ENCODE data around the gene TMEM255B. TPM values are rescaled to one million over a fixed set of nuclear protein-coding genes. Genes with fewer than 3 reads are reported as not detected.

Gene TMEM255B
- total and polyA plus RNA-seq, 5 donors from 2014 or later, result 0.02 to 1.3 (median 0.11) TPM; not detected in 1

GRCh38 chr13:113857531-113858195 is 98.6 kb downstream of the TMEM255B start:
- Histone ChIP-seq H3K4me1 (ENCODE audit: control insufficient read depth, insufficient read depth, low read length, poor library complexity, severe bottlenecking) (peaks cover 7% of the 10 kb centered on the region), H3K27ac (ENCODE audit: insufficient read depth, low read length, poor library complexity, severe bottlenecking) (no peak overlapping the region), H3K36me3 (ENCODE audit: control insufficient read depth, insufficient read depth, low read length) (no peaks in the 10 kb centered on the region), H3K4me3 (ENCODE audit: low read depth, low read length) (no peak overlapping the region), H3K9me3 (ENCODE audit: control insufficient read depth in 2 of 2, low read length in 2 of 2) (no peaks in the 10 kb centered on the region), H3K27me3 (ENCODE audit: control insufficient read depth, insufficient read depth, low read length) (peaks cover 3% of the 10 kb centered on the region)
- Mint-ChIP-seq H3K27ac (no peak overlapping the region), H3K36me3 (no peaks in the 10 kb centered on the region), H3K4me3 (no peak overlapping the region), H3K4me1 (peaks cover 0 to 19% (median 2%) of the 10 kb centered on the region in 4 donors), H3K9me3 (peaks cover 0 to 2% (median 0%) of the 10 kb centered on the region in 7 donors), H3K27me3 (peaks cover 9% of the 10 kb centered on the region)
- ATAC-seq (ENCODE audit: low read depth in 2 of 2), result no peak
- DNase-seq, result no peak

GRCh38 chr13:113859311-113860050 is 100.5 kb downstream of the TMEM255B start:
- DNase-seq (no peak), ATAC-seq (ENCODE audit: low read depth in 2 of 2) (no peak)
- Histone ChIP-seq H3K27ac (ENCODE audit: insufficient read depth, low read length, poor library complexity, severe bottlenecking) (no peak overlapping the region), H3K4me3 (ENCODE audit: low read depth, low read length) (no peak overlapping the region), H3K36me3 (ENCODE audit: control insufficient read depth, insufficient read depth, low read length) (no peaks in the 10 kb centered on the region), H3K4me1 (ENCODE audit: control insufficient read depth, insufficient read depth, low read length, poor library complexity, severe bottlenecking) (peaks cover 19% of the 10 kb centered on the region), H3K27me3 (ENCODE audit: control insufficient read depth, insufficient read depth, low read length) (peaks cover 5% of the 10 kb centered on the region), H3K9me3 (ENCODE audit: control insufficient read depth in 2 of 2, low read length in 2 of 2) (no peaks in the 10 kb centered on the region)
- peaks cover 15% of the 10 kb centered on the region for H3K27me3 Mint-ChIP-seq
- H3K9me3 Mint-ChIP-seq, result peaks cover 0 to 2% (median 0%) of the 10 kb centered on the region in 7 donors
- H3K4me1 Mint-ChIP-seq, result peaks cover 0 to 14% (median 4%) of the 10 kb centered on the region in 4 donors
- no peak overlapping the region for H3K4me3 Mint-ChIP-seq
- no peaks in the 10 kb centered on the region for H3K36me3 Mint-ChIP-seq
- peak overlapping the region in 1 of 3 donors; percentile 26 for H3K27ac Mint-ChIP-seq

- Histone ChIP-seq H3K27me3 (ENCODE audit: control insufficient read depth, insufficient read depth, low read length) (peaks cover 9% of the 10 kb centered on the region), H3K4me3 (ENCODE audit: low read depth, low read length) (no peak overlapping the region), H3K27ac (ENCODE audit: insufficient read depth, low read length, poor library complexity, severe bottlenecking) (no peak overlapping the region), H3K9me3 (ENCODE audit: control insufficient read depth in 2 of 2, low read length in 2 of 2) (no peaks in the 10 kb centered on the region), H3K4me1 (ENCODE audit: control insufficient read depth, insufficient read depth, low read length, poor library complexity, severe bottlenecking) (peaks cover 12% of the 10 kb centered on the region), H3K36me3 (ENCODE audit: control insufficient read depth, insufficient read depth, low read length) (no peaks in the 10 kb centered on the region)
- H3K9me3 Mint-ChIP-seq, result peaks cover 0 to 2% (median 0%) of the 10 kb centered on the region in 7 donors
- no peaks in the 10 kb centered on the region for H3K36me3 Mint-ChIP-seq
- H3K4me3 Mint-ChIP-seq, result no peak overlapping the region
- H3K27me3 Mint-ChIP-seq, result peaks cover 22% of the 10 kb centered on the region
- ATAC-seq (ENCODE audit: low read depth in 2 of 2) (no peak), DNase-seq (no peak)
- peaks cover 0 to 12% (median 5%) of the 10 kb centered on the region in 4 donors for H3K4me1 Mint-ChIP-seq
- no peak overlapping the region for H3K27ac Mint-ChIP-seq
These were observed 101.1 kb downstream of the TMEM255B start for GRCh38 chr13:113860051-113860664.

GRCh38 chr13:113860665-113861432 is 101.8 kb downstream of the TMEM255B start:
- peaks cover 29% of the 10 kb centered on the region for H3K27me3 Mint-ChIP-seq
- H3K36me3 Mint-ChIP-seq, result no peaks in the 10 kb centered on the region
- peaks cover 15% of the 10 kb centered on the region for H3K27me3 ChIP-seq (ENCODE audit: control insufficient read depth, insufficient read depth, low read length)
- H3K27ac Mint-ChIP-seq, result no peak overlapping the region
- peaks cover 0 to 18% (median 7%) of the 10 kb centered on the region in 4 donors for H3K4me1 Mint-ChIP-seq
- no peaks in the 10 kb centered on the region for H3K36me3 ChIP-seq (ENCODE audit: control insufficient read depth, insufficient read depth, low read length)
- DNase-seq (no peak), ATAC-seq (ENCODE audit: low read depth in 2 of 2) (no peak)
- no peak overlapping the region for H3K27ac ChIP-seq (ENCODE audit: insufficient read depth, low read length, poor library complexity, severe bottlenecking)
- no peaks in the 10 kb centered on the region for H3K9me3 ChIP-seq (ENCODE audit: control insufficient read depth in 2 of 2, low read length in 2 of 2)
- peaks cover 0 to 2% (median 0%) of the 10 kb centered on the region in 7 donors for H3K9me3 Mint-ChIP-seq
- peak overlapping the region in 2 of 4 donors; percentile 15 to 31 for H3K4me3 Mint-ChIP-seq
- no peak overlapping the region for H3K4me3 ChIP-seq (ENCODE audit: low read depth, low read length)
- peaks cover 12% of the 10 kb centered on the region for H3K4me1 ChIP-seq (ENCODE audit: control insufficient read depth, insufficient read depth, low read length, poor library complexity, severe bottlenecking)

GRCh38 chr13:113861433-113862030 is 102.5 kb downstream of the TMEM255B start:
- no peak for ATAC-seq (ENCODE audit: low read depth in 2 of 2)
- Histone ChIP-seq H3K27ac (ENCODE audit: insufficient read depth, low read length, poor library complexity, severe bottlenecking) (no peak overlapping the region), H3K9me3 (ENCODE audit: control insufficient read depth in 2 of 2, low read length in 2 of 2) (peaks cover 0 to 2% of the 10 kb centered on the region in 2 experiments), H3K36me3 (ENCODE audit: control insufficient read depth, insufficient read depth, low read length) (no peaks in the 10 kb centered on the region), H3K4me1 (ENCODE audit: control insufficient read depth, insufficient read depth, low read length, poor library complexity, severe bottlenecking) (peaks cover 12% of the 10 kb centered on the region), H3K27me3 (ENCODE audit: control insufficient read depth, insufficient read depth, low read length) (peaks cover 22% of the 10 kb centered on the region), H3K4me3 (ENCODE audit: low read depth, low read length) (no peak overlapping the region)
- Mint-ChIP-seq H3K9me3 (peaks cover 0 to 2% (median 0%) of the 10 kb centered on the region in 7 donors), H3K27ac (no peak overlapping the region), H3K36me3 (no peaks in the 10 kb centered on the region), H3K27me3 (peaks cover 36% of the 10 kb centered on the region), H3K4me1 (peaks cover 0 to 20% (median 7%) of the 10 kb centered on the region in 4 donors), H3K4me3 (peak overlapping the region in 1 of 4 donors; percentile 31)
- no peak for DNase-seq

- peak overlapping the region in 3 of 4 donors; percentile 31 to 74 (median 69) for H3K4me3 Mint-ChIP-seq
- ATAC-seq (ENCODE audit: low read depth in 2 of 2), result no peak
- H3K27me3 Mint-ChIP-seq, result peaks cover 37% of the 10 kb centered on the region
- H3K4me1 ChIP-seq (ENCODE audit: control insufficient read depth, insufficient read depth, low read length, poor library complexity, severe bottlenecking), result peaks cover 12% of the 10 kb centered on the region
- H3K27ac Mint-ChIP-seq, result peak overlapping the region in 1 of 3 donors; percentile 93
- peaks cover 0 to 20% (median 7%) of the 10 kb centered on the region in 4 donors for H3K4me1 Mint-ChIP-seq
- no peaks in the 10 kb centered on the region for H3K36me3 ChIP-seq (ENCODE audit: control insufficient read depth, insufficient read depth, low read length)
- H3K36me3 Mint-ChIP-seq, result no peaks in the 10 kb centered on the region
- no peak overlapping the region for H3K4me3 ChIP-seq (ENCODE audit: low read depth, low read length)
- peaks cover 24% of the 10 kb centered on the region for H3K27me3 ChIP-seq (ENCODE audit: control insufficient read depth, insufficient read depth, low read length)
- H3K9me3 Mint-ChIP-seq, result peaks cover 0 to 2% (median 0%) of the 10 kb centered on the region in 7 donors
- H3K27ac ChIP-seq (ENCODE audit: insufficient read depth, low read length, poor library complexity, severe bottlenecking), result no peak overlapping the region
- H3K9me3 ChIP-seq (ENCODE audit: control insufficient read depth in 2 of 2, low read length in 2 of 2), result peaks cover 0 to 2% of the 10 kb centered on the region in 2 experiments
- DNase-seq, result no peak
These were observed 103.3 kb downstream of the TMEM255B start for GRCh38 chr13:113862191-113862930.
